Subcutaneous abdominal adipose tissue (tissue), 5 donors: ENCODE measurements around the gene THTPA.

Experiments used
- H3K27ac ChIP-seq: one replicate; pipeline ENCODE4 v1.7.0; 2013; ENCODE audit warnings: low read depth, mild to moderate bottlenecking, inconsistent platforms, low read length, moderate library complexity
- H3K27me3 ChIP-seq, 5 donors: one replicate each; pipeline ENCODE4 v1.7.0; 2013; ENCODE audit warnings: low read length in 5 of 5, inconsistent platforms in 1 of 5; ENCODE audit not compliant: control insufficient read depth in 5 of 5, insufficient read depth in 4 of 5
- H3K36me3 ChIP-seq, 5 donors: one replicate each; pipeline ENCODE4 v1.7.0; 2013; ENCODE audit warnings: low read length in 5 of 5; ENCODE audit not compliant: control insufficient read depth in 5 of 5, insufficient read depth in 5 of 5
- H3K4me1 ChIP-seq, 5 donors: one replicate each; pipeline ENCODE4 v1.7.0; 2013; ENCODE audit warnings: low read length in 5 of 5, mild to moderate bottlenecking in 3 of 5, moderate library complexity in 1 of 5; ENCODE audit not compliant: control insufficient read depth in 5 of 5, insufficient read depth in 5 of 5
- H3K4me3 ChIP-seq, 5 donors: one replicate each; pipeline ENCODE4 v1.7.0; 2013; ENCODE audit warnings: low read length in 5 of 5, low read depth in 1 of 5
- H3K9ac ChIP-seq, 5 donors: one replicate each; pipeline ENCODE4 v1.7.0; 2013; ENCODE audit warnings: low read length in 5 of 5, mild to moderate bottlenecking in 4 of 5, moderate library complexity in 3 of 5
- H3K9me3 ChIP-seq, 5 donors: one replicate each; pipeline ENCODE4 v1.7.0; 2013; ENCODE audit warnings: low read length in 5 of 5; ENCODE audit not compliant: control insufficient read depth in 5 of 5
- donor health status: healthy.
- donor health status: healthy.
- donor health status: healthy.
- donor health status: healthy.
- donor health status: healthy.

THTPA gene

GRCh38 chr14:23566112-23566777, 10.2 kb downstream of the THTPA start:
- no peak overlapping the region for H3K27ac ChIP-seq
- H3K36me3 ChIP-seq = peaks cover 0 to 33% (median 8%) of the 10 kb centered on the region in 5 donors
- peak overlapping the region in 1 of 5 donors; percentile 61 for H3K4me3 ChIP-seq
- H3K4me1 ChIP-seq = peaks cover 0 to 26% (median 17%) of the 10 kb centered on the region in 5 donors
- H3K9me3 ChIP-seq = no peaks in the 10 kb centered on the region
- H3K9ac ChIP-seq = peak overlapping the region in 2 of 5 donors; percentile 83 to 85
- peaks cover 0 to 10% (median 0%) of the 10 kb centered on the region in 5 donors for H3K27me3 ChIP-seq

GRCh38 chr14:23566778-23567185, 10.7 kb downstream of the THTPA start:
- Histone ChIP-seq H3K4me3 (peak overlapping the region; percentile 61 to 86 (median 75)), H3K4me1 (peaks cover 0 to 32% (median 19%) of the 10 kb centered on the region in 5 donors), H3K27ac (no peak overlapping the region), H3K9ac (peak overlapping the region; percentile 63 to 85 (median 80)), H3K9me3 (no peaks in the 10 kb centered on the region), H3K27me3 (peaks cover 0 to 14% (median 3%) of the 10 kb centered on the region in 5 donors), H3K36me3 (peaks cover 0 to 27% (median 7%) of the 10 kb centered on the region in 5 donors)

- Histone ChIP-seq H3K9ac (peak within 1 kb of the TSS; percentile 63 to 85 (median 80)), H3K4me1 (peaks cover 0 to 38% (median 20%) of the 10 kb centered on the region in 5 donors), H3K4me3 (peak within 1 kb of the TSS; percentile 61 to 86 (median 75)), H3K27ac (no peak within 1 kb of the TSS), H3K27me3 (peaks cover 0 to 18% (median 7%) of the 10 kb centered on the region in 5 donors), H3K36me3 (peaks cover 0 to 22% (median 4%) of the 10 kb centered on the region in 5 donors), H3K9me3 (no peaks in the 10 kb centered on the region)
These were observed 11.3 kb downstream of the THTPA start, which contains the start of gene AP1G2 for GRCh38 chr14:23567186-23568020. TSS of gene AP1G2 (minus strand) at chr14:23567791. CDS start at chr14:23567314, 477 bp downstream.

DNA sequence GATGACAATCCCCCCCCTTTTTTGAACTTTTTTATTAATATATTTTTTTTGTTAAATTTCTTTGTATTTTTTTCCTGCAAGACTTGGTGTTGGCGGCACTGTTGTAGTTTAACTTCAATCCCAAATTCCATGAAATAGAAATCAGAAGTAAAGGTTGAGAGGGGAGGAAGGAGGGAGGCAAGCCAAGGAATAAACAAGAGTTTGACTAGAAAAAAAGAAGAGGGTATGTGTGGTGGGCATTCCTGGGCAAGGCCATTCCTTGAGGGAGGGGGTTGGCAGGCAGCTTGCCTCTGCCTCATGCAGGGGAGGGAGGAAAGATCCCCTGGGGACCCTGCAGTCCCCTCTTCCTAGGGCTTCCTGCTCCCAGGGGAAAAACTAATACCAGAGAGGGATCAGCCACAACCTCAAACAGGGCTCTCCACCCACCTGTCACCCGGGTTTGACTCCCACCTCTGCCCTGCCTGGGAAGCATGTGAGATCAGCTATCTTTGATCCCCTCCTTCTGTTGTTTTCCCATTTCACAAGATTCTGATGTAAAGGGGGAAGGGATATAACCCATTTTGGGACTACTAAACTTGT, 12.0 kb downstream of the THTPA start:
- Histone ChIP-seq H3K4me3 (peak overlapping the region in 2 of 5 donors; percentile 74 to 86), H3K4me1 (peaks cover 0 to 44% (median 20%) of the 10 kb centered on the region in 5 donors), H3K9me3 (no peaks in the 10 kb centered on the region), H3K27me3 (peaks cover 0 to 25% (median 10%) of the 10 kb centered on the region in 5 donors), H3K27ac (no peak overlapping the region), H3K9ac (peak overlapping the region in 4 of 5 donors; percentile 78 to 85 (median 82)), H3K36me3 (peaks cover 0 to 22% (median 4%) of the 10 kb centered on the region in 5 donors)

DNA sequence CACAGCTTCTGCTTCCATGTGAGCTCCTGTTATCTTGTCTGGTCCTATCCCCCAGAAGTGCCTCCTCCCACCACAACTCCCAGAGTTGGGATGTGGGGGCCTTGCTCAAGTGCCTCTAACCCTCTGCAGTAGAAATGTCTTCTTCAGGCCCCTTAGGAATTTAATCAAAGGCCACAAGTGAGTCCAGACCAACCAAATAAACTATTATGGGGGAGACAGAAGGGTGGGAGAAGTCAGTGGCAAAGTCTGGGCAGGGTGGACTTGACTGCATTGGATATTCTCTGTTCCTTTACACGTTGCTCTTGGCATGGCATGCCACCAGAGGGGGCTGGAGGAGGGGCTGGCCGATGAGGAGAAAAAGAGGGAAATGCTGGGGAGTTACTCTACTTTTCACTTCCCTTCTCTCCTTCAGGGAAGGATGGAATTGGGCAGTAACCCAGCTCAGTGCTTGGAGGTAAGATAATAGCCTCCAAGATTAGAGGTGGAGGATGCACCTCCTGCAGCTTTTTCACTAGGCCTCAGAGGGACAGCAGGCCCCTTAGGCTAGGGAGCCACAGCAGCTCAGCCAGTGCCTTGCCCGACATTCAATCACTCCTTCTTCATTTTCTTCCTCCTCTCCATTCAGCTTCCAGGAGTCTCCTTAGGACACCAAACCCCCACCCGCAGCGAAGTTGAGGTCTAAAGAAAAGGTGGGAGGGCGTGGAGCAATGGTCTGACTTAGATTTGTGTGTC, 12.7 kb downstream of the THTPA start:
- Histone ChIP-seq H3K4me1 (peaks cover 0 to 46% (median 20%) of the 10 kb centered on the region in 5 donors), H3K9ac (no peak overlapping the region), H3K36me3 (peaks cover 0 to 20% (median 3%) of the 10 kb centered on the region in 5 donors), H3K27ac (no peak overlapping the region), H3K27me3 (peaks cover 0 to 29% (median 10%) of the 10 kb centered on the region in 5 donors), H3K4me3 (no peak overlapping the region), H3K9me3 (no peaks in the 10 kb centered on the region)

DNA sequence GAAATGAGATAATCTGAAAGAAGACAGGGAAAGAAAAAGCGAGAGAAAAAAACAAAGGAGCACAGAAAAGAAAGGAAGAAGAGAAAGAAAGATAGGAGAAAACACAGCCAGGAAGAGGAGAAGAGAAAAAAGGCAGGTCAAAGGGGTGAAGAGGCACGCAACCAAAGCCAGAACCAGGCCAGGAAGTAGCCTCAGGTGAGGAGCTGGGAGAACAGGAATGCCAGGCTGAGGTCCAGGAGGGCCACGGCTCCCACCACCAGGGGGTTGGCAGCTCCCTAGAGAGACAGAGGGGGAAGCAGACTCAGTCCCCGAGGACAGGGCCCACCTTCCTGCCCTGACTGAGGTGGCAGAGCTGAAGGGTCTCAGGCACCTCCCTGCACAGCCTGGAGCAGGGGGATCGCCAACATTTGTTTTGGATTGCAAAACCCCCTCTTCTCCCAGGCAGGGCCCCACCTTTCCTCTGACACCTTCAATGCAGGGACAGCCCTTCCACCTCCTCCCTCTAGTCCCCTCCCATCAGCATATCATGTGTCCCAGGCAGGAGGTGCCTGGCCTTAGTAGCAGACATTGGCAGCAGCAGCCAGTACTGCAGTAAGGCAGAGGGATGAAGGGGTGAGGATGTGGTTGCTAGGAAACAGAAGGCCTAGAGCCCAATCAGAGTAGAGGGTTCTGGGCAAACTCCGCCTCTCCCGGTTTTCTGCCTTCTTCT, 13.5 kb downstream of the THTPA start:
- Histone ChIP-seq H3K9ac (no peak overlapping the region), H3K27ac (no peak overlapping the region), H3K4me3 (no peak overlapping the region), H3K4me1 (peaks cover 0 to 46% (median 20%) of the 10 kb centered on the region in 5 donors), H3K27me3 (peaks cover 0 to 29% (median 10%) of the 10 kb centered on the region in 5 donors), H3K36me3 (peaks cover 0 to 14% (median 0%) of the 10 kb centered on the region in 5 donors), H3K9me3 (no peaks in the 10 kb centered on the region)

DNA sequence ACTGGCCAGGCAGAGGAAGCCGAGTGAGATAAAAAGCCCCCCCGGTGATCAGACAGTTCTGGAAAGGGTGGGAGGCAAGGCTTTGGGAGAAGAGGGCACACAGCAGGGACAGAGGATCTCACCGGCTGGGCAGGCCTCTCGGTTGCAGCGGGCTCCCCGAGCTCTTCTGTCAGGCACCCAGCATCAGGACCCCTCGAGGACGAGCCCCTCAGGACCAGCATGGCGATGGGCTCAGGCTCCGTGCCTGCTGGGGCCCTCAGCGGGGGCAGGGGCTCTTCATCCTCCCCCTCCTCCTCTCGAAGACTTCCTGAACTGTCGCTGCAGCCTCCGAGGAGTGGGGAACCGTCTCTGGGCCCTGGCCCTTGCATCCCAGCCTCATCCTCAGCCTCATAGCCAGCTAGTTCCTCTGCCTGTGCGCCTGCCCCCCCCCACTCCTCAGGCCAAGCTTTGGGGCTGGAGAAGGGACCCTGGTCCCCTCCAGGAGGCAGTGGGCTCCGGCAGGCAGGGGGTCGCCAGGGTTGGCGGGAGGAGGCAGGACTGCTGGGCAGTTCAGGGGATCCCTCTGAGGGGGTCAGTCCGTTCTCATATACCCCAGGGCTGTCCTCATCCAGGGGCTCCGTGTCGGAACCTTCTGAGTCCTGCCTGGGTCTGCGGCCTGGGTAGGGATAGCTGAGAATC, 14.9 kb downstream of the THTPA start:
- H3K27me3 ChIP-seq = peaks cover 12 to 40% (median 20%) of the 10 kb centered on the region in 5 donors
- no peaks in the 10 kb centered on the region for H3K9me3 ChIP-seq
- H3K36me3 ChIP-seq = peaks cover 0 to 2% (median 0%) of the 10 kb centered on the region in 5 donors
- no peak overlapping the region for H3K4me3 ChIP-seq
- peak overlapping the region in 1 of 5 donors; percentile 10 for H3K9ac ChIP-seq
- H3K27ac ChIP-seq = no peak overlapping the region
- peaks cover 0 to 46% (median 20%) of the 10 kb centered on the region in 5 donors for H3K4me1 ChIP-seq

DNA sequence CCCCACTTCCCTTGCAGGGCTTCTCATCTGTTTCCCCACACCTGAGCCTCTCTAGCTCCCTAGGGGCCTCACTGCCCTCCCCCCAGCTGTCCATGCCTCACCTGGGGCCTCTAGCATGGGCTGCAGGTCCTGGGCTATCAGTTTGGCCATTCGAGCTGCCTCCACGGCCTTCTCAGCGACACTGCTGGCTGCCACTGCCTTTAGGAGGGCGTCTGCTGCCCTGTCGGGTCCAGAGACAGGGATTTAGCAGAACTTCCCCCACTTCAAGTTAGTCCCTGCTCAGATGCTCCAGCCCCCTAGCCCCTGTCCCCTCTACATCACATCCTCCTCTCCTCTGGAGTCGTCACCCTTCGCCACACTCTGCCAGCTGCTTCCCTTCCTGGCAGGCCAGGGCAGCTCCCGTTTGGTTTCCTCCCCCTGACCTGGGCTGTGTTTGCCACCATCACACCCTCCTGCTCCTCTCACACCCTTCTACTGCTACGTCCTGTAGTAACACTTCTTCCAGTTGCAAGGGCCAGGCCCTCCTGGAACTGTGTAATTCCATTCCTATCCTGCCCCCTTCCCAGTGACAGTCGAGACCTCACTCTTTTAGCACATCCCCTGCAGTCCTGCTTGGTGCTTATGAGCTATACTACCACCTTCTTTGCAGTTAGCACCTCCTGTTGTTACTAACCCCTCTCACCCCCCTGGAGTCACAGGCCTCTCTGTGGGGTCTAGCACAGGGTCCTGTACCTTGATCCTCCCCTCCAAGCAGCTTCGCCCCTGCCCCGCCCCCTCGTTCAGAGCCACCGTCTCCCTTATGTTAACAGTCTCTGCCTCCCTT, 15.8 kb downstream of the THTPA start:
- Histone ChIP-seq H3K36me3 (no peaks in the 10 kb centered on the region), H3K27ac (no peak overlapping the region), H3K4me3 (no peak overlapping the region), H3K9me3 (no peaks in the 10 kb centered on the region), H3K27me3 (peaks cover 20 to 50% (median 29%) of the 10 kb centered on the region in 5 donors), H3K9ac (no peak overlapping the region), H3K4me1 (peaks cover 0 to 50% (median 20%) of the 10 kb centered on the region in 5 donors)
